ENCODE data around the gene AUTS2.

DNA sequence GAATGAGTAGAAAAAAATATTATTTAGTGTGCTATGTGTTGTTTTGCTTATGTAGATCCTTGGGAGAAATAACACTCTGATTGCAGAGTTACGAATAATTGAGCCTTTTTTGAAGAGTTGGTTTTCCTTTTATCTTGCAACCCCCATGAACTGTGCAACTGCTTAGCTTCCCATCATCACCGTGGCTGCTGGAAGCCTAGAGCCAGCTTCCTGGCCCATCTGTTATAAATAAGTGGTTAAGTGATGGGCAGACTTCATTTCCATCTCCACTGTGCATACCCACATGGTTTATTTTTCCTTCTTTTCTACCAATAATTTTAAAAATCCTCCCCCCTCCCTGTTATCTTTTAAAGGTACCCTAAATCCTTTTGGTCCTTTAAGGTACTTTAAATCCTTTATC, 978.8 kb downstream of the AUTS2 start:
- TF ChIP-seq POLR2A (IDR thresholded peaks at IDR 0.05; ENCODE audit: low read depth, low read length) (no peak), TAF1 (IDR thresholded peaks at IDR 0.05; ENCODE audit: low read depth, low read length) (no peak), PAX5 (IDR thresholded peaks at IDR 0.05; ENCODE audit: insufficient read depth, low read length, severe bottlenecking) (no peak), POLR2AphosphoS5 (IDR thresholded peaks at IDR 0.05; ENCODE audit: low read depth, low read length) (no peak), SPI1 (IDR thresholded peaks at IDR 0.05; ENCODE audit: low read depth, low read length) (no peak), POU2F2 (IDR thresholded peaks at IDR 0.05; ENCODE audit: low read depth, low read length) (no peak)

All from GM12891 (cell line).